GM08714 (cell line): ENCODE data around the gene LRIG2.

ENCODE experiments used
- H3K4me3 ChIP-seq: fragments of 200-500 bp; sonication (Bioruptor generic); 2 replicates; pipeline ENCODE4 v1.5.1; 2014; ENCODE audit warnings: mild to moderate bottlenecking, low read length, inconsistent platforms
- ZNF274 ChIP-seq: IDR thresholded peaks from 2 replicates; pipeline ENCODE4 v1.6.1; 2012; ENCODE audit warnings: mild to moderate bottlenecking, low read depth, low read length

Gene LRIG2

GRCh38 chr1:113091988-113092594 is 19.1 kb downstream of the LRIG2 start:
- H3K4me3 ChIP-seq, result no peak overlapping the region
- no peak for TF ChIP-seq ZNF274

GRCh38 chr1:113094506-113094905 is 21.5 kb downstream of the LRIG2 start:
- H3K4me3 ChIP-seq, result no peak overlapping the region
- TF ChIP-seq ZNF274, result no peak

GRCh38 chr1:113095790-113096455 is 22.9 kb downstream of the LRIG2 start:
- H3K4me3 ChIP-seq, result no peak overlapping the region
- no peak for TF ChIP-seq ZNF274

- no peak overlapping the region for H3K4me3 ChIP-seq
- TF ChIP-seq ZNF274, result no peak
Observed at GRCh38 chr1:113096493-113096892, 23.5 kb downstream of the LRIG2 start.

- TF ChIP-seq ZNF274, result no peak
- H3K4me3 ChIP-seq, result no peak overlapping the region
Observed at GRCh38 chr1:113101588-113101987, 28.6 kb downstream of the LRIG2 start.

GRCh38 chr1:113103048-113103447 is 30.1 kb downstream of the LRIG2 start:
- H3K4me3 ChIP-seq, result no peak overlapping the region
- TF ChIP-seq ZNF274, result no peak

- H3K4me3 ChIP-seq, result no peak overlapping the region
- no peak for TF ChIP-seq ZNF274
Observed at GRCh38 chr1:113103977-113104376, 31.0 kb downstream of the LRIG2 start.

- TF ChIP-seq ZNF274, result no peak
- H3K4me3 ChIP-seq, result no peak overlapping the region
Observed at GRCh38 chr1:113106910-113107309, 33.9 kb downstream of the LRIG2 start.

- TF ChIP-seq ZNF274, result no peak
- no peak overlapping the region for H3K4me3 ChIP-seq
Observed at GRCh38 chr1:113109908-113110554, 37.0 kb downstream of the LRIG2 start.

- no peak overlapping the region for H3K4me3 ChIP-seq
- no peak for TF ChIP-seq ZNF274
Observed at GRCh38 chr1:113118266-113118665, 45.3 kb downstream of the LRIG2 start.

- TF ChIP-seq ZNF274, result no peak
- no peak overlapping the region for H3K4me3 ChIP-seq
Observed at GRCh38 chr1:113123737-113124136, 50.7 kb downstream of the LRIG2 start.

GRCh38 chr1:113124366-113124765 is 51.4 kb downstream of the LRIG2 start:
- no peak for TF ChIP-seq ZNF274
- no peak overlapping the region for H3K4me3 ChIP-seq

GRCh38 chr1:113125517-113125916 is 52.5 kb downstream of the LRIG2 start:
- no peak overlapping the region for H3K4me3 ChIP-seq
- TF ChIP-seq ZNF274, result no peak

GRCh38 chr1:113126207-113126606 is 53.2 kb downstream of the LRIG2 start:
- H3K4me3 ChIP-seq, result no peak overlapping the region
- TF ChIP-seq ZNF274, result no peak

- no peak for TF ChIP-seq ZNF274
- no peak overlapping the region for H3K4me3 ChIP-seq
Observed at GRCh38 chr1:113128116-113128515, 55.1 kb downstream of the LRIG2 start.
